T-helper 1 cell treated with Interleukin-12 subunit alpha and Interleukin-12 subunit beta and Interleukin-4 antibody, amounts not matched to agents 30 μg/mL and 1 μg/mL, for 36 hours (primary cell): ENCODE data around the gene RGS19.
"Not testable (repeated sequence)": the region's sequence is repeated elsewhere in the genome, so short reads cannot be mapped to it uniquely, and the experiment has no call there.

ENCODE experiments used
- H3K27ac Mint-ChIP-seq: one replicate; pipeline ENCODE4 v1.8.0; 2021; ENCODE audit warnings: mild to moderate bottlenecking, mixed read lengths
- H3K27me3 Mint-ChIP-seq: one replicate; pipeline ENCODE4 v1.8.0; 2021; ENCODE audit warnings: low read depth, mixed read lengths
- H3K36me3 Mint-ChIP-seq: one replicate; pipeline ENCODE4 v1.8.0; 2021; ENCODE audit warnings: low read depth, mixed read lengths
- H3K4me1 Mint-ChIP-seq: one replicate; pipeline ENCODE4 v1.8.0; 2021; ENCODE audit warnings: low read depth, mixed read lengths
- H3K4me3 Mint-ChIP-seq: one replicate; pipeline ENCODE4 v1.8.0; 2021; ENCODE audit warnings: mild to moderate bottlenecking, moderate library complexity, mixed read lengths
- H3K9me3 Mint-ChIP-seq: one replicate; pipeline ENCODE4 v1.8.0; 2021; ENCODE audit warnings: mixed read lengths

RGS19 gene, protein sequence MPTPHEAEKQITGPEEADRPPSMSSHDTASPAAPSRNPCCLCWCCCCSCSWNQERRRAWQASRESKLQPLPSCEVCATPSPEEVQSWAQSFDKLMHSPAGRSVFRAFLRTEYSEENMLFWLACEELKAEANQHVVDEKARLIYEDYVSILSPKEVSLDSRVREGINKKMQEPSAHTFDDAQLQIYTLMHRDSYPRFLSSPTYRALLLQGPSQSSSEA

DNA sequence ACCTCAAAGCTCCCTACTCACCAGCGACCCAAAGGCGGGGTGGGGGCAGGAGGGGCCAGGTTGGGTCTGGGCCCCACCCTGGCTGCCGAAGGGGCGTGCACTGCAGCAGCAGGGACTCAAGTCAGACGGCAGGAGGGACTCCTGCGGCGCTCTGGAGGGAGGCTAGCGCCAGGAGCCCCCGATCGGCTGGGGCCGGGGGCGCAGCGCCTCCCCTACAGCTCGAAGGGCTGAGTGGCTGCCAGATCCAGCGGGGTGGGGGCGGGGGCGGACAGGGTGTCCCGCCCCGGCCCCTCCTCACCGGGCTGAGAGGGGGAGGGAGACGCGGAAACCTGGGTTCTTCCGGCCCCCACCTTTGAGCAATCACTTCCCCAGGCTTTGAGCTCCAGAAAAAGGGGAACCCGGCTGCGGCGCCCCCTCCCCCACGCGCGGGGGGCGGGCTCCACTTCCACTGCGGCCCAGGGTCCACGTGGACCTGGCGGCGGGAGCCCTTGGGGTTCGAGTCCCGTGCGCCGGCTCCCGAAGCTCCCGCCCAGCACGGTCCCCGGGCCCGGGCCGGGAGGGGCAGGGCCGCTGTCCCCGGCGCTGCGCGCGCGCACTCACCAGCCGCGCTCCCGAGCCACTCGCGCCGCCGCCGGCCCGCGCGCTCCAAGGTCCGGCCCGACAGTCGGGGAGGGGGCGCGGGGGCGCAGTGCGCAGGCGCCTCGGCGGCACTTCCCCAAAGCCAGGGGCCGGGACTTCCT lies at the start of gene RGS19:
Gene RGS19 (minus strand): TSS at position 246 of the 740 bp plus-strand sequence. CDS start 2,632 bp downstream, outside the sequence.
- peak within 1 kb of the TSS; percentile 93 for H3K4me3 Mint-ChIP-seq
- peaks cover 11% of the 10 kb centered on the region for H3K36me3 Mint-ChIP-seq
- H3K4me1 Mint-ChIP-seq = peaks cover 20% of the 10 kb centered on the region
- no peaks in the 10 kb centered on the region for H3K9me3 Mint-ChIP-seq
- peaks cover 10% of the 10 kb centered on the region for H3K27me3 Mint-ChIP-seq
- H3K27ac Mint-ChIP-seq = peak within 1 kb of the TSS; percentile 84

DNA sequence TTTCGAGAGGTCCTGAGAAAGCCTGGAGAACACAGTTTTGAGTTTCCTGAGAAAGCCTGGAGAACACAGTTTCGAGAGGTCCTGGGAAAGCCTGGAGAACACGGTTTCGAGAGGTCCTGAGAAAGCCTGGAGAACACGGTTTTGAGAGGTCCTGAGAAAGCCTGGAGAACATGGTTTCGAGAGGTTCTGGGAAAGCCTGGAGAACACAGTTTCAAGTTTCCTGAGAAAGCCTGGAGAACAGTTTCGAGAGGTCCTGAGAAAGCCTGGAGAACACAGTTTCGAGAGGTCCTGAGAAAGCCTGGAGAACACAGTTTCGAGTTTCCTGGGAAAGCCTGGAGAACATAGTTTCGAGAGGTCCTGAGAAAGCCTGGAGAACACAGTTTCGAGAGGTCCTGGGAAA lies 44.2 kb upstream of the RGS19 start:
- H3K4me3 Mint-ChIP-seq, H3K9me3 Mint-ChIP-seq, H3K4me1 Mint-ChIP-seq, H3K36me3 Mint-ChIP-seq, H3K27ac Mint-ChIP-seq: not testable (repeated sequence)
- H3K27me3 Mint-ChIP-seq = peaks cover 22% of the 10 kb centered on the region

DNA sequence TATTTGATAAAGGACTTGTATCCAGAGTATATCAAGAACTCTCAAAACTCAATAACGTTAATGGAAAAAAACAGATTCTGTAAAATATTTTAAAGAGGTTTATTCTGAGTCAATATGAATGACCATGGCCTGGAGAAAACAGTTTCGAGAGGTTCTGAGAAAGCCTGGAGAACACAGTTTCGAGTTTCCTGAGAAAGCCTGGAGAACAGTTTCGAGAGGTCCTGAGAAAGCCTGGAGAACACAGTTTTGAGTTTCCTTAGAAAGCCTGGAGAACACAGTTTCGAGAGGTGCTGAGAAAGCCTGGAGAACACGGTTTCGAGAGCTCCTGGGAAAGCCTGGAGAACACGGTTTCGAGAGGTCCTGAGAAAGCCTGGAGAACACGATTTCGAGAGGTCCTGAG lies 43.6 kb upstream of the RGS19 start:
- H3K9me3 Mint-ChIP-seq, H3K36me3 Mint-ChIP-seq, H3K4me3 Mint-ChIP-seq, H3K27ac Mint-ChIP-seq, H3K4me1 Mint-ChIP-seq: not testable (repeated sequence)
- H3K27me3 Mint-ChIP-seq = peaks cover 18% of the 10 kb centered on the region

DNA sequence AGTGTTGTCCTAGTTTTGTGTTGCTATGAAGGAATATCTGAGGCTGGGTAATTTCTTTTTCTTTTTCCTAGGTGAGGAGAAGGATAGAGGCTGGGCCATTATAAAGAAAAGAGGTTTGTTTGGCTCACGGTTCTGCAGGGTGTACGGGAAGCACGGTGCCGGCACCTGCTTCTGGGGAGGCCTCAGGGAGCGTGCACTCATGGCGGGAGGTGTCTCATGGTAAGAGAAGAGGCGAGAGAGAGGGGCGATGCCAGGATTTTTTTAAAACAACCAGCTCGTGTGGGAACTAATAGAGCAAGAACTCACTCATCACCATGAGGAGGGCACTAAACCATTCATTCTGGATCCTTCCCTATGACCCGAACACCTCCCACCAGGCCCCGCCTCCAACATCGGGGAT lies 42.3 kb upstream of the RGS19 start:
- no peak overlapping the region for H3K4me3 Mint-ChIP-seq
- peaks cover 9% of the 10 kb centered on the region for H3K4me1 Mint-ChIP-seq
- no peaks in the 10 kb centered on the region for H3K36me3 Mint-ChIP-seq
- H3K9me3 Mint-ChIP-seq = no peaks in the 10 kb centered on the region
- H3K27ac Mint-ChIP-seq = no peak overlapping the region
- H3K27me3 Mint-ChIP-seq = peaks cover 18% of the 10 kb centered on the region

DNA sequence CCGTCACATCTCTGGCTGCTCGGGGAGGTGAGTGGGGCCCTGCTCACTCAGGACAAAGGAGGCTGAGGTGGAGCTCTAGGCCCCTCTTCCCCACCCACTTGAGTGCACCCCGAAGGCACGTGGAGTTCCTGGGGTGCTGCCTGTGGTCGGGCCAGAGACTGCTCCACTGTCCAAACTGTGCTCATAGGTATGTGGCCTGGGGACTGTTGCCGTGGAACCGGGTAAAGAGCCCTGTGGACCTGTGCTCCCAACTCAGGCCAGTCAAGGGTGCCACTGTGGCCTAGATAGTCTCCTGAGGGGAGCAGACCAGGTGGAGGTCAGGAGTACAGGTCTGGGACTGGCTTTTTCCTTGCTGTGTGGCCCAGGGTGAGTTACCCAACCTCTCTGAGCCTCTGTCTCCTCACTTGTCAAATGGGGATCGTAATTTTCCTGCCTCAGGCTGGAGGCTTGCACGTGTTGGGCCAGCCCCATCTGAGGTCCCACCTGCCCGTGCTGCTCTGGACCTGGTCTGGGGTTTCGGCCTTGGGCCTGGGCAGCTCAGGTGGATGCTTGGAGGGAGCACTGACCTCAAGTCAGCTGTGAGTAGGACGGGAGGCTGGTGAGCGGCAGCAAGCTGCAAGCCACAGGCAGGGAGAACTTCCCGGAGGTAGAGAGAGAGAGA lies 40.5 kb upstream of the RGS19 start:
- Mint-ChIP-seq H3K36me3 (no peaks in the 10 kb centered on the region), H3K4me1 (peaks cover 9% of the 10 kb centered on the region), H3K27me3 (peaks cover 14% of the 10 kb centered on the region), H3K27ac (no peak overlapping the region), H3K4me3 (peak overlapping the region; percentile 8), H3K9me3 (no peaks in the 10 kb centered on the region)

DNA sequence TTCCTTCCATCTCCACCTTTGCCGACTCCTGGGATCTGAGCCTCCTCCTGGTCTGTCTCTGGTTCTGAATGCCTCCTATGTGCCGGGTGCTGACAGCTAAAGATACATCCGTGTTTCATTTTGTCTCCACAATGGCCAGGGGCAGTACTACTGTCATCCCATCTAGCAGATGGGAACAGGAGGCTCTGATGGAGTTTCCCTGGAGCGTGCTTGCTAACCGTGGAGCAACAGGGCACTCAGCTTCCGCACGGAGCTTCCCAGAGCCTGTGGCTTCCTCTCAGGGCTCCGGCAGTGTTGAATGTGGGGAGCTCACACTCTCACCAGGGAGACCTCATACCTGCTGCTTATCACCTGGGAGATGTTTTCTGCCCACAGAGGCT lies 40.0 kb upstream of the RGS19 start:
- H3K27me3 Mint-ChIP-seq = peaks cover 14% of the 10 kb centered on the region
- H3K4me1 Mint-ChIP-seq = peaks cover 9% of the 10 kb centered on the region
- no peak overlapping the region for H3K27ac Mint-ChIP-seq
- no peaks in the 10 kb centered on the region for H3K36me3 Mint-ChIP-seq
- H3K4me3 Mint-ChIP-seq = no peak overlapping the region
- no peaks in the 10 kb centered on the region for H3K9me3 Mint-ChIP-seq

DNA sequence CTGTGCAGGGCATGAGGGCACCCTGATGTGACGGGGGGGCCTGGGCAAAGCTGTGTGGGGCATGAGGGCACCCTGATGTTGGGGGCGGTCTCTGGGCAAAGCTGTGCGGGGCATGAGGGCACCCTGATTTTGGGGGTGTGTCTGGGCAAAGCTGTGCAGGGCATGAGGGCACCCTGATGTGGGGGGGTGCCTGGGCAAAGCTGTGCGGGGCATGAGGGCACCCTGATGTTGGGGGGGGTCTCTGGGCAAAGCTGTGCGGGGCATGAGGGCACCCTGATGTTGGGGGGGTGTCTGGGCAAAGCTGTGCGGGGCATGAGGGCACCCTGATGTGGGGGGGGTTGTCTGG lies 38.1 kb upstream of the RGS19 start:
- H3K27ac Mint-ChIP-seq, H3K9me3 Mint-ChIP-seq, H3K4me3 Mint-ChIP-seq, H3K36me3 Mint-ChIP-seq, H3K27me3 Mint-ChIP-seq, H3K4me1 Mint-ChIP-seq: not testable (repeated sequence)

DNA sequence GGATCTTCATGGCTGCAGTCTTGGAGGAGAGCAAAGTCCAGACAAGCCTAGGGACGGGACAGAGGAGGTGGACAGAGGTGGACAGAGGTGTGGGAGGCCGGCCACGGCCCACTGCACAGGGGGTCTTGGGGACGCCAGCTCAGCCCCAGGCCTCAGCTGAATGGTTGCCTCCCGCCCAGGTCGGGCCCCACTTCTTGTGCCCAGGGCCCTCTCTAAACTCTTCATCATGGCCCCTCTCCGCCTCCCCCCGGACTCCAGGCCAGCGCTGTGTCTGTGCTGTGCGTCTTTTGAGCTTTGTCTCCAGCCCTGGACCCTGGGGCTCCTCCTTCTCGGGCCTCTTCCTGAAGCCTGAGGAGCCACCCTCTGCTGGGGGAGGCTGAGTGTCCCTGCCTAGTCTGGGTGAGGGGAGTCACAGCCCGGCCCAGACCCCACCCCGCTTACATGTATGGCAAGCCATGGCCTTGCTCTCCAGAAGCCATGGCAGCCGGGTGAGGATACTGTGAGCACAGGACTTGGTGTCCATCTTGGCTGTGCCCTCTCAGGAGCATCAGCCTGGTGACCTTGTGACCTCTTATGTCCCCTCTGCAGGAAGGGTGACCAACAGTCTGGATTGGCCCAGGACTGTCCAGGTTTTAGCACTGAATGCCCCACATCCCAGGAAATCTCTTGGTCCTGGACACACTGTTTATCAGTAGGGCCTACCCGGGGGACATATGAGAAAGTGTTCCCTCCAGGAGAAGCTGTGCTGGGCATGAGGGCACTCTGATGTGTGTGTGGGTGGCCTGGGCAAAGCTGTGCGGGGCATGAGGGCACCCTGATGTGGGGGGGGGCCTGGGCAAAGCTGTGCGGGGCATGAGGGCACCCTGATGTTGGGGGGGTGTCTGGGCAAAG lies 37.5 kb upstream of the RGS19 start:
- H3K4me1 Mint-ChIP-seq = peaks cover 9% of the 10 kb centered on the region
- no peak overlapping the region for H3K4me3 Mint-ChIP-seq
- H3K9me3 Mint-ChIP-seq = no peaks in the 10 kb centered on the region
- H3K36me3 Mint-ChIP-seq = no peaks in the 10 kb centered on the region
- H3K27me3 Mint-ChIP-seq = peaks cover 6% of the 10 kb centered on the region
- no peak overlapping the region for H3K27ac Mint-ChIP-seq

DNA sequence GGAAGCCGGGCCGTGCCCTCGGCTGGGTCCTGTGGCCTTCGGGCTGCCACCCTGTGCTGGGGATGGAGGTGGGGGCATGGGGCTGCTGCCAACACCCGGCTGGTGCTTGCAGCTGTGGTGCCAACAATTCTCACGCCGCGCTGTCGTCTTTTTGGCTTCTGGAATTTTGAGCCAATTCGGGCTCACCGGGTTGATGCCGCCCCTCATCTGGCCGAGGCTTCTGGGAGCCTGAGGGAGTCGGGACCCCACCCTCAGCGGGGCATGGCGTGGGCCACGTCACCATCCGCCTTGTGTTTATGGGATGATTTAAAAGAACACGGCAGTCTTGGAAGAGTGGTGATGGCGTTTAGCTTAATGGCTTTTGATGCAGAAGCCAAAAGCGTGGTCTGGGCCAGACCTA lies 36.7 kb upstream of the RGS19 start:
- H3K36me3 Mint-ChIP-seq = no peaks in the 10 kb centered on the region
- no peaks in the 10 kb centered on the region for H3K27me3 Mint-ChIP-seq
- H3K4me3 Mint-ChIP-seq = no peak overlapping the region
- H3K27ac Mint-ChIP-seq = no peak overlapping the region
- no peaks in the 10 kb centered on the region for H3K9me3 Mint-ChIP-seq
- peaks cover 9% of the 10 kb centered on the region for H3K4me1 Mint-ChIP-seq

DNA sequence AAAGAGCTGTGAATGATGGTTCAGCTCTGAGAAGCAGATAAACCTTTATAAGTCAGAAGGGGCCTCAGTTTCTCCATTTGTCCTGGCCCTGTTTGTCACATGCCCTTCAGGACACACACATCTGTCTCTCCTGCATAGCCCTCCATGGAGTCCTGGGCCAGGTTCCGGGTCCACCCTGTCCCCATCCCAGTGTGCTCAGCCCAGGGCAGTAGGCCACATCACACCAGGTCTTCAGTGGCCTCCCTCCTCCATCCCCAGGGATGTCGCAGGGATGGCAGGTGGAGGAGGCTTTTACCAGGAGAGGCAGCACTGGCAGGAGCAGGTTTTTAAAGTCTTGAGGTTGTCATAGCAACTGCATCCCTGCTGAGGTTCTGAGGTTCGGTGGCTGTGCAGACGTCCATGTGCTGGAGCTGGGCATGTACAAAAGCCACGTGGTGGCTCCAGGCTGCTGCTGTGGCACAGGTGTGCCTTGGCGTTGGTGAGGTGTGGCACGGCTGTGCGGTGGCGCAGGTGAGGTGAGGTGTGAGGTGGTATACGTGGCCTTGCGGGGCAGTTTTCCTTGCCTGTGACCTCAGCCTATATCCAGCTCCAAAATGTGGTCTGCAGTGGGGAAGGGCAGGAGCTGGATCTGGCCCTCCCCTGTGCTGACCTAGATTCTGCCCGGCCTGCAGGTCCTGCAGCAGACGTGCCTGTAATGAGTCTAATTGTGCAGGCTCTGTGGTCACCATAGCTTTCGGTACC lies 36.0 kb upstream of the RGS19 start:
- peaks cover 7% of the 10 kb centered on the region for H3K4me1 Mint-ChIP-seq
- H3K27me3 Mint-ChIP-seq = no peaks in the 10 kb centered on the region
- no peaks in the 10 kb centered on the region for H3K36me3 Mint-ChIP-seq
- H3K9me3 Mint-ChIP-seq = no peaks in the 10 kb centered on the region
- H3K4me3 Mint-ChIP-seq = no peak overlapping the region
- H3K27ac Mint-ChIP-seq = no peak overlapping the region

DNA sequence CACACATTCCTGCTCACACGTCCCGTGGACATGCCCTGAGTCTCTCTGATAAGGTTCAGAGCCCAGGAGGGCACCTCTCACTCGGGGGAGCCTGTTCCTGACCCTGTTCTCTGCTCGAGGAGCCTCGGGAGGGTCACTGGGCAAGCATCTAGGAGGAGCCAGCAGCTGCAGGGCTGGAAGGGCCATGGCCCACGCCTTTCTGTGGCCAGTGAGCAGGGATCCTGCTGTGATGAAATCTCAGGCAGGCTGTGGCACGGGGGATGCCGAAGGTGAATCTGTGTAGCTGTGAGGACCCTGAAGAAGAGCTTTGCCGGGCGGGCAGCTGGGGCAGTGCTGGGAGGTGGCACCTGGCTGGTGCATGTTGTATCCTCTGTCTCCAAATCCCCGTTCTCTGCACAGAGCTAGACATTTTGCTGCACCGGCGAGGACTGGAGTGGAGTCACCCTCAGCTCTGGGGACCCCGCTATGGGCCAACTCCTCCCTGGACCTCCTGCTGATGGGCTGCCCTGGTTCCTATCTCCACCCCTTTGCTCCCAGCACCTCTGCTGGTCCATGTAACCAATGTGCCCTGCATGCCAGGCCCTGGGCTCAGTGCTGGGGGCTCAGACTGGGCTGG lies 35.1 kb upstream of the RGS19 start:
- Mint-ChIP-seq H3K27ac (no peak overlapping the region), H3K4me1 (no peaks in the 10 kb centered on the region), H3K9me3 (no peaks in the 10 kb centered on the region), H3K36me3 (no peaks in the 10 kb centered on the region), H3K27me3 (no peaks in the 10 kb centered on the region), H3K4me3 (no peak overlapping the region)

DNA sequence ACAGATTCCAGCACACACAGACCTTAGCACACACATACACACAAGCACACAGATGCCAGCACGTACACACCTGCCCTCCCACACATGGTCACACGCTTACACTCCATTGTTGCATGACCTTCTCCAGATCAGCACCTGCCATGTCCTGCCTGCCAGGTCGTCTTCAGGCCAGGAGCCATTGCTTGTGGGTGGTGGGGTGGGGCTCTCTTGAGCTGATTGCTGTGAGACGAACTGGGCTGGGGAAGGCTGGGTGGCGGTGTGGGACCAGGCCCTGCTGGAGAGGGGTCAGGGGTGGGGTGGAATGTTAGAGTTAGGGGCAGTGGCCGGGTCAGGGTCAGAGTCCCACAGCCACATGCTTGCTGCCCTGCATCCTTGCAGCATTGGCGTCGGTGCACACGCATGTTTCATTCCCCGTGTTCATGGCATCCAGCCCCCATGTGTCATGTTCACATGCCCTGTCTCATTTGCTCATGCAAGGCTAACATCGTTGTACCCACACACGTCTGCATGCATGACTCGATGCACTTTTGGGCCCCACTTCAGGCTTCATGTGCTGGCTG lies 34.6 kb upstream of the RGS19 start:
- H3K4me1 Mint-ChIP-seq = no peaks in the 10 kb centered on the region
- H3K4me3 Mint-ChIP-seq = no peak overlapping the region
- H3K36me3 Mint-ChIP-seq = no peaks in the 10 kb centered on the region
- no peaks in the 10 kb centered on the region for H3K27me3 Mint-ChIP-seq
- no peak overlapping the region for H3K27ac Mint-ChIP-seq
- no peaks in the 10 kb centered on the region for H3K9me3 Mint-ChIP-seq

DNA sequence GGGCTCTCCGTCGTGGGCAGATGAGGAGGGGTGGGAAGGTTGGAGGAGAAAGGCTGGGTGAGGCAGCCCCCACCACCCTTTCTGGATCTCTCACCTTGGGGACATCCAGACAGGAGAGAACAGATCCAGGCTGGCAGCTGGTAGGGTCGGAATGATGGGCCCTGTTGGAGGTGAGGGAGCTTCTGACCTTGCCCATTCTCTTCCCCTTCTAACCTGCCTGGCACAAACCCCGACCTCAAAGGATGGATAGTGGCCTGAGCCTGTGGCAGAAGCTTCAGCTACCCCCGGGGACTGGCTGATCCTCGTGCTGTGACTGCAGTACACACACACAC lies 34.1 kb upstream of the RGS19 start:
- H3K27me3 Mint-ChIP-seq = no peaks in the 10 kb centered on the region
- no peaks in the 10 kb centered on the region for H3K36me3 Mint-ChIP-seq
- no peaks in the 10 kb centered on the region for H3K9me3 Mint-ChIP-seq
- no peaks in the 10 kb centered on the region for H3K4me1 Mint-ChIP-seq
- no peak overlapping the region for H3K27ac Mint-ChIP-seq
- no peak overlapping the region for H3K4me3 Mint-ChIP-seq
